ENCODE measurements around the gene GOLGA8R. TPM values are rescaled to one million over a fixed set of nuclear protein-coding genes. Genes with fewer than 3 reads are reported as not detected.
"Not testable (repeated sequence)": the region's sequence is repeated elsewhere in the genome, so short reads cannot be mapped to it uniquely, and the experiment has no call there.

The GOLGA8R gene
- total and polyA plus RNA-seq, 2 donors (not counting 1 experiment from before 2014, with no cell fraction given), result 2.0 to 4.8 TPM

DNA sequence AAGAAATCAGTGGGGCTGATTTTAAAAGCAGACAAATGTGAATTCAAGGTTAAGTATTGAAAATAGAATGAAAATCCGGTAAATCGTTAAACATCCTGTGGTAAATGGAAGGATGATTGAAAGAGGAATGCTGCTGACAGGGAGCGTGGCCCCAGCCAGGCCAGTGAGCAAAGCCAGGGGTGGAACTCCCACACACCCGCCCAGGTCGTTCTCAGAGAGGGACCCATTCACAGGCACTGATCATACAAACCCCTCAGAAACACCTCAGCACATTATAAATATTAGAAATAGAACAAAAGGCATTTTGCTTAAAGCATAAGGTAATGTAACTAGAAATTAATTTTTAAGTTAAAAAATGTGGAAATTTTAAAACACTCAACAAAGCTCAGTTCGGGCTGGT is 59.0 kb downstream of the GOLGA8R start:
- H3K4me1 Mint-ChIP-seq; H3K9ac ChIP-seq (ENCODE audit: low read length); H3K9me3 Mint-ChIP-seq (ENCODE audit: insufficient read depth); H2AFZ ChIP-seq (ENCODE audit: insufficient read depth, low read depth, low read length, poor library complexity, severe bottlenecking); H3K4me3 Mint-ChIP-seq; H3K27ac ChIP-seq (ENCODE audit: low read length in 2 of 2); H3K4me3 ChIP-seq (ENCODE audit: control extremely low read depth in 1 of 5, extremely low read depth in 1 of 5, insufficient read depth in 1 of 5, low read depth in 2 of 5, low read length in 4 of 5); H3K4me1 ChIP-seq (ENCODE audit: control insufficient read depth in 2 of 2, insufficient read depth in 2 of 2, low read length in 2 of 2); POLR2A ChIA-PET; H3K36me3 ChIP-seq (replicated peaks in 1 of 2; ENCODE audit: control extremely low read depth in 1 of 2, control insufficient read depth in 1 of 2, extremely low read depth in 1 of 2, insufficient read depth in 2 of 2, low read length in 1 of 2); H3K27me3 Mint-ChIP-seq; H3K27ac Mint-ChIP-seq; H3K27me3 ChIP-seq (replicated peaks in 1 of 4; ENCODE audit: control extremely low read depth in 1 of 4, control insufficient read depth in 3 of 4, insufficient read depth in 4 of 4, low read length in 3 of 4); H3K9me3 ChIP-seq (ENCODE audit: control extremely low read depth in 1 of 3, control insufficient read depth in 2 of 3, insufficient read depth in 1 of 3, low read length in 2 of 3); H4K20me1 ChIP-seq (ENCODE audit: control insufficient read depth, insufficient read depth, low read length, poor library complexity, severe bottlenecking); DNase-seq; H3K4me2 ChIP-seq (replicated peaks; ENCODE audit: low read depth, low read length, poor library complexity, severe bottlenecking); H3K79me2 ChIP-seq (ENCODE audit: control insufficient read depth, insufficient read depth, low read length); CTCF ChIA-PET; intact Hi-C loops (cut with micrococcal nuclease); ATAC-seq (ENCODE audit: low read depth): not testable (repeated sequence)
- no CpG with 5 or more reads among the region's 6 CpGs for WGBS (ENCODE audit: insufficient coverage)

Small RNA genes within 50 kb of the gene (small RNA-seq; reads per million reads assigned to genes)
- gene AC019322.2 (ENCODE audit: insufficient read length, low read depth, low replicate concordance) (not detected), gene RF00019 (ENCODE audit: insufficient read length, low read depth, low replicate concordance) (not detected), gene RF00096 (ENCODE audit: insufficient read length, low read depth, low replicate concordance) (0.57 reads per million), gene RN7SL196P (ENCODE audit: insufficient read length, low read depth, low replicate concordance) (not detected)

Other genes starting within 250 kb of the GOLGA8R start
- 1.1 and 1.2 TPM in 2 replicates for gene CHRFAM7A, start 20.7 kb downstream of the GOLGA8R start, total RNA-seq
- 0.61 and 1.8 TPM in 2 replicates for gene CHRFAM7A, start 20.7 kb downstream of the GOLGA8R start, polyA plus RNA-seq
- 2.3 and 2.5 TPM in 2 replicates for gene GOLGA8Q, start 137.8 kb upstream of the GOLGA8R start, total RNA-seq
- gene GOLGA8Q, start 137.8 kb upstream of the GOLGA8R start, polyA plus RNA-seq, result 0.48 and 0.89 TPM in 2 replicates
- gene GOLGA8H, start 189.8 kb upstream of the GOLGA8R start, total RNA-seq, result 0.19 TPM in 1 of 2 replicates, not detected in the other
- gene GOLGA8H, start 189.8 kb upstream of the GOLGA8R start, polyA plus RNA-seq, result 0.15 and 0.85 TPM in 2 replicates